HuH-7.5 (cell line): ENCODE measurements around the gene HLA-DRA.

Source experiments
- DNase-seq: peaks from one replicate; pipeline ENCODE4 v3.0.0; 2011; ENCODE audit warnings: low spot score

The HLA-DRA gene

DNA sequence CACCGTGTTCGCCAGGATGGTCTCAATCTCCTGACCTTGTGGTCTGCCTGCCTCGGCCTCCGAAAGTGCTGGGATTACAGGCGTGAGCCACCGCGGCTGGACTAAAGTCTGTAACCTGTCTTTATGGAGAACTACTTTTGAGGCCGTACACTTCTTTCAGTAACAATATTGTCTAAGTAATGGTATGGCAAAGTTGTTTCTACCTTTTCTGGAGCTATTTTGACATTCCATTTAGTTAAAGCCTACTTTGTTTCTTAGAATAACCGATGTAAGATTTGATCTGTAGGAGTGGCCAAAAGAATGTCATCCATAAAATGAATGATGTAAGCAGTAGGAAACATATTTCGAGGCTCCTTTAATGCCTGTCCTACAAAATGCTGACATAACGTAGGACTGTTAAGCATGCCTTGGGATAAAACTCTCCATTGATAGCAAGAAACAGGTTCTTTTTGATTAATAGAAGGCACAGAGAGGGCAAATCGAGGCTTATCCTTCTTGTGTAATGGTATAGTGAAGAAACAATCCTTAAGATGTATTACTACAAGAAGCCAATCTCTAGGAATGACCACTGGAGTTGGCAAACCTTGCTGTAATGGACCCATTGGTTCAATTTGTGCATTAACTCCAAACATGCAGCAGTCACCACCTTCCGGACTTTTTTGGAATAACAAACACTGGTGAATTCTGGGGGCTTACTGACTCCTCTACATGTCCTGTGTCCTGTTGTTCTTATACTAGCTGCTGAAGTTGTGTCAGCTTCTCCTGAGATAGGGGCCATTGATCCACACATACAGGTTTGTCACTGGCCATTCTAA, 35.9 kb downstream of the HLA-DRA start:
- peak; percentile 7 for DNase-seq

DNA sequence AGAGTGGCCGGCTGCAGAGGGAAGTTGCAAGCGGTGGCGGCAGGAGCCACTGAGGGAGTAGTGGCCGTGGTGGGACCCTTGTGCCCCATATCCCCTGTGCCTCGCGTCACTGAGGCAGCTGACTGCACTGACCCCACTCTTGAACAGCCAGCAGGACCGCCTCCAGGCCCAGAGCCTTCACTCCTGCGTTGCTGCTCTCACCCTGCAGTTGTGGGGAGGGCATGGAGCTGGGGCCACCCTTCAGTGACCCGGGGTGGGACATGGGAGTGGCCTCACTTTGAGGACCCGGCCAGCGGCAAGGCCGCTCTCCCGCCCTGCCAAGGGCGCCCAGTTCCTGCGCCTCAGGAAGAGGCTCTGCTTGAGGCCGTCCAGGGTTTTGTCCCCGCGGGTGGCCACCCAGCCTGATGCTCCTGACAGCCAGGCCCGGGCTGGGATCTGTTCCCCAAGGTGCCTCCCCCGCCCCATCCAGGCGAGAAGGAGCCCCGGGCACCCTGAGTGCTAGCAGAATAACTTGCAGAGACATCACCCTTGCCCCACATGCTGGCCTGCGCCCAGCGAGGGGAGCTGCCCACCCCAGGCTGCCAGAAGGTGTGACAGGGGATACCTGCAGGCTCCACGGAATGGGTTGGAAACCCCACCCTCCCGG, 44.4 kb downstream of the HLA-DRA start:
- no peak for DNase-seq

DNA sequence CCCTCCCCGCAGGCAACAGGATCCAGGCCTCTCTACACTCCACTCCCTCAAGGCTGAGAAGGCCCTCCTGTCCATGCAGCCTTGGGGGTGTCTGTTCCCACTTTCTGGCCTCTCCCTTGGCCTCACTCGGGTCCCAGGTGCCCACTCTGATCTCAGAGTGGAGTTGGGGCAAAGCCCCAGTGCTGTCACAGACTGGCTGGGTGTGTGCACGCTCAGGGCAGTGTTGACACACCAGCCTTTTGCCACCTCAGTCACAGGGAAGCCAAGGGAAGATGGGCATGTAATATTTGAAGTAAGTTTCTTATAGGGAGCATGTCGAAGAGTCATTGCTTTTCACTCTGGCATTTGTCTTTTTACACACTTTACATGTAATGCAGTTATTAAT, 44.9 kb downstream of the HLA-DRA start:
- no peak for DNase-seq

DNA sequence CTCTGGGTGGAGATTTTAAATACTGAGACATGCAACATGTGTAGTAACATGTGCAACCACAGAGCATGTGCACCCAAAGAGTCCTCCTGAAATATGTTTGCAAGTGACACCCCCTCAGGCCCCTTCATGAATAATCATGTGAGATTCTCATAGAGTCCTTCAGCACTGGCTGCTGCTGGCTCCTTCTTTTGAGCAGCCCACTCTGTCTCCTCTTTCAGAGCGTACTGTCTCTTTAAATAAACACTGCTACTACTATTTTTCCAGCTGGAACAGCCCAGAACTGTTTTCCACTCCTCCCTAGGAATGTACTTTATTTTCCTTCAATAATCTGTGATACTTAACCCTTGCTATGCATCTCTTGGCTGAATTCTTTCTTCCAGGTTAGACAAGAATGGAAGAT, 48.4 kb downstream of the HLA-DRA start:
- no peak for DNase-seq

DNA sequence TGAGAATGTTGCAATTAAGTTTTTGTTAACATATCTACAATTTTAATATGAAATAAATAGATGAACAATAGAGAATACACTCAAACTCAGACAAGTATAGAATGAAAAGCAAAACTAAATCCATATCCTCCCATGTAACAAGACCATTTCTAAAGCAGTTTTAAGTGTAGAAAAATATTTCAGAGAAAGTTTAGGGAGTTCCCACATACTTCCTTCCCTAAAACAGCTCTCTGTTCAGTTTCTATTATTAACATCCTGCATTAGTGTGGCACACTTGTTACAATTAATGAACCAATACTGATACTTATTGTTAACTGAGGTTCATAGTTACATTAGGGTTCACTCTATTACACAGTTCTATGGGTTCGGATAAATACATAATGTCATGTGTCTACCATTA, 52.0 kb downstream of the HLA-DRA start:
- no peak for DNase-seq

DNA sequence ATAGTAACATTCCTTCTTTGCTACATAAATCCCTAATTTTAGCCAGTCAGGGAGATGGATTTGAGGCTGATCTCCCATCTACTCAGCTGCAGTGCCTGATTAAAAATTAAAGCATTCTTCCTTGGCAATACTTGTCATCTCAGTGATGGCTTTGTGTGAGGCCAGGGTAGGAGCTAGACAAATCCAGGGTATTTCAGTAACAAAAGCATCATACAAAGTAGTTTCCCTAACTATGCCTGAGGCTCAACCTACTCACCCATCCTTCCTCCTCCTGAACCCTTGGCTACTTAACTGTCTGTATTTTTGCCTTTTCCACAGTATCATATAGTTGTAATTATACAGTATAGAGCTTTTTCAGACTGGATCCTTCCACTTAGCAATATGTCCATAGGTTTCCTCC, 52.7 kb downstream of the HLA-DRA start:
- DNase-seq = no peak
